ENCODE data around the gene NFIL3.

The NFIL3 gene

DNA sequence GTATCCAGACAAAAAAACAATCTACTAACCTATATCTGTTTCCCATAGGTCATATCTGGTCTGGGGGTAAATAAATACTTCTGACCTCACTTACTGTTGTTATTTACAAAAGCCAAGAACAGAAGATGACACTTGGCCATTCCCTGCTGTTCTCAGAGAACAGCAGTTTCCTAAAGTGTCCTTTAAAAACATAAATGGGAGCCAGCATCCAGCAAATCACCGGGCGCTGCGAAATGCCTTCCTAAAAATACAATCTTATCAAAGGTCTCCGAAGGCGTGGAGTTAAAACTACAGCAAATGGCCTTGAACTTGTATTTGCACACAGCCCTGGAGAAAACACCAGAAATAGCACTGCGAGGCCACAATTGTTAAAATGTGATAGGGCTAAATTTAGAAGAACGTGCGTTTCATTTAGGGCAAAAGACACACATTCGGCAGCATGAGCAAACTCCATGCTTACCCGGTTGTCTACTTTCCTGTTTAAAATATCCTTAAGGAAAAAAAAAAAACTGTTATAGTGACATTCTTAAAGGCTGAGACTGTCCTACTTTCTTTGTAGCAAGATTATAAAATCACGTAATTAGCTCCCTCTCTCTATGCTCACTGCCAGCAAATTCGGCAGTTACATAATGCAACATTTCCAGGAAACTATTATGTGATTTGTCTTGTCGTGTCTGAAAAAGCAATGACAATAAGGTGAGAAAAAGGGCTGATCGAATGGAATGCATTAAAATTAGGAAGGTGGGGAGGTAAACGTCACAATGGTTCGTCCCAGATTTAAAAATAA, 1.5 kb downstream of the NFIL3 start:
- peak in 1 of 3 donors; percentile 22 for DNase-seq

DNA sequence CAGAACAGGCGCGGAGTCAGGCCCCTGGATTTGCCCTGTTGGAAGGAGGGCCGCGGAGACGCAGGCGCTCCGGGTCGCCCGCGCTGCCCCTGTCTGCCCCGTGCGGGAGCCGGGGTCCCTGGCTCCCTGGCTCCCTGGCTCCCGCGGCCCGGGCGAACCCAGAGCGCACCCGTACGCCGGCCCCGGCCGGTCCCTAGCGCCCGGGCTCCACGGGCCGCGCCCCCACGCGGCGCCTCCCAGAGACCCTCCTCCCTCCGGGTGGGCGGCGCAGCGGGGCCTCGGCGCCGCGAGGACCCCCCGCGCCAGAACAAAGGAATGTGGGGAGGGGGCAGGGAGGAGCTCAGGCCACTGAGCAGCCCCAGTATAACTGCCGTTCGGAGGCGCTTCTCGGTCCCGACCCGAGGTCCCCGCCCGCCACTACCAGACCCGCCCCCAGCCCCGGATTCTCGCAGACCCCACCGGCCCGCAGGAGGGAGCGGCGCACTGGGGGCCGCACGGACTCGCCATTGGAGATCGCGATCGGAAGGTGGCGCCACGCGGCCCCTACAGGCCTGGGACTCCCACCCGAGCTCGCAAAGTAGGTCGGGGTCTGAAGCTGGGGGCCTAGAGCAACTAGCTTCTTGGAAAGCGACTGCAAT, 2.4 kb downstream of the NFIL3 start:
- peak; percentile 53 to 74 (median 53) for DNase-seq

DNA sequence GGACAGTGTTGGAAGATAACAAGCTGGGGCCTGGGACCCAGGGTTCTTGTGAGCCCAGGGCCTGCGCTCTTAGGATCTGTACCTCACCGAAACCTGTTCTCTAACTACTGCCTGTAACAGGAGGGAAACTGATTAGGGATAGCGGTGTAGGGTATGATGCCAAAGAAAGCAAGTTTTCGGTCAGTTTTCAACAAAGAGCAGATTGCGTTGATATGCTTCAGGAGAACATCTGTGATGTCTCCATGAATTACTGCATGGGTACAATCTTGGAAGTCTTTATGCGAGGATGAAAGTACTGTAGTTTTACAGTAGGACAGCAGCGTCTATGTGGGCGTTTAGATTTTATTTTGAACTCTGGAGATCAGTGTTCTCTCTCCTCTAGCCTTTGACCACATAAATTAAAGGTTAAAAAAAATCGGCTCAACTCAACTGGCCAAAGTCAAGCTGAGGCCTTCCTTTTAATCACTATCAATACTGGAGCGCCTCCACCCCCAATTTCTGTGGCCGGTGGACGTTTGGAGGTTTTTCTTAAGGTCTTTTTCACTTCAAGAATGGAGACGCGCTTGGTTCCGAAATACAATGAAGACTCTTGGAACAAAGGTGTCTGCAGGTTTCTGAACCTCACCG, 3.0 kb downstream of the NFIL3 start:
- peak in 2 of 3 donors; percentile 29 to 31 for DNase-seq

DNA sequence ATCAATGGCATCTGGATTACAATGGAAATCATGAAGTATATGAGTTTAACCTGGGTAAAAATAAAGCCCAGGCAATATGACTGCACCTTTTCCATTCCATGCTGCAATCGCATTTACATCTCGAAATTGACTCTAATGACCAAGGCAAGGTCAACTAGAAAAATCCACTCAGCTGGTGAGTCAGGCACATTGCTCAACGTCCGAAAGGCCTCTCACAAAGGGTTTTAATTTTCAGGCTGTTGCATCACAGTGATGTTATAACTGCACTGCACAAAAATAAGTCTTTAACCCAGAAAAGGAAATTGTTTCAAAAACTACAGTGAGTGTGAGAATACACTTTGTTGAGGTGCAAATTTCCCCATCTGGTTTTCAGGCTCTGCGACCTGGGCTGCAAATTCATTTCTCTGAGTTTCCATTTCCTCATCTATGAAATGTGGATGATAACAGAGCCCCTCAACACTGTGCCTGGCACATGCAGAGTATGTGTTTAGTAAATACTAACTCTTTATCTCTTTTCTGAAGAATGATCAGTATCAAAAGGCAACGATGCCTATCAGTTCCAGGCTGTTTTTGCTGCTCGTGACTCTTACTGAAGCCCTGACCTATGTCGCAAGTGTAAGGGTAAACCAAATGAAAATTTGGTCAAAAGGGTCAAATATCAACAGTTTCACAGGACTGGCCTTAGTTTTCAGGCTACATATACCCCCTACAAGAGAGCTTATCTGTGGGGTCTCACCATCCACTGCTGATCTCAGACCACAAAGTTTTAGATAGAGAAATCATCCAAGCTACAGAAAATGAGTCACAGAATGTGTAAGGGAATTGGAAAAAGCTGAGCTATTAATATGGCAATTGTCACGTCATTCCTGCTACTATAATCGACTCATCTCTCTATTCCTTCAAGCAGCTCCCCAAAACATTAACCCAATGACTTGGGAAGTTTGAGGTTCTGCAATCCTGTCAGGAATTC, 4.1 kb downstream of the NFIL3 start:
- peak; percentile 92 to 99 (median 99) for DNase-seq

DNA sequence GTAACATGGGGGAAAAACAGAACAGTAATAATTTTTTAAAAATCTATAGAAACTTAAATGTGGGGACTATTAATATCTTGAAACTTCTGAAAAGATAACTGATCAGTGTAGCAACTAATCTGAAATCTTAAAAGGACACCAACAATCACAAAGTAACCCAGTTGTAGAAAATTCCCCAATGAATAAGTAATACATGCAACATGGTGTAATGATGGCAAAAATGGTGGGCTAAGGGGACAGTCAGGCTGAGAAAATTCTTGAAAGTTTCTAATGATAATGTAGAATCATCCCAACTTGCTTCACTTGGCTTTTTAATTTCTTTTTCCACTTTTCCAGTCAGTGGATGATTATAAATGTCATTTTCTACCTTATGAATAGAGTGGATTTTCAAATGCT, 5.4 kb downstream of the NFIL3 start:
- DNase-seq = peak; percentile 44 to 76 (median 70)

DNA sequence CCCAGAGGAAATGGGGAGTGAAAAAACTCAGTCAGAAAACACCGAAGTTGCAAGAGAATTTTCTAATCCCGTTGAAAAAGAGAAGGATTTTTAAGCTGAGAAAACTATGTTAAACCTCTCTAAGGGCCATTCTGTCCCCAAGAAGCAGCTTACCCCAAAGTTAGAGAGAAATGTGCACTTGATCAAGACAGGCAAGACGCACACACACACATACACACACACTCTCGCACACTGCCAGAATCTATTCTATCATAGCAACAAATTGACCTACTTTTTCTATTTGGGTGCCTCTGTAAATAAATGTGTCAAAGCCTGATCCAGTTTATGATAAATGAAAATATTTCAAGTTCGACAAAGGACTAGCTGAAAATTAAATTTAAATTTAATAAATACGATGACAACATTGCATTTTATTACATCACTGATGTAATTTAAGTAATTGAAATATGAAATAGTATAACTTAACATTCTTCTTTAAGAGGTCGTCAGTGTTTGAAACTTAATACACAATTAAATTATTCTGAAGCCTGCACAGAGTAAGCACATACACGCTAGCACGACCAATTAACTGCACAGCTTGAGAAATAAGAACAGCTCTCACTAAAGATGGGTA, 5.9 kb downstream of the NFIL3 start:
- peak in 1 of 3 donors; percentile 11 for DNase-seq

DNA sequence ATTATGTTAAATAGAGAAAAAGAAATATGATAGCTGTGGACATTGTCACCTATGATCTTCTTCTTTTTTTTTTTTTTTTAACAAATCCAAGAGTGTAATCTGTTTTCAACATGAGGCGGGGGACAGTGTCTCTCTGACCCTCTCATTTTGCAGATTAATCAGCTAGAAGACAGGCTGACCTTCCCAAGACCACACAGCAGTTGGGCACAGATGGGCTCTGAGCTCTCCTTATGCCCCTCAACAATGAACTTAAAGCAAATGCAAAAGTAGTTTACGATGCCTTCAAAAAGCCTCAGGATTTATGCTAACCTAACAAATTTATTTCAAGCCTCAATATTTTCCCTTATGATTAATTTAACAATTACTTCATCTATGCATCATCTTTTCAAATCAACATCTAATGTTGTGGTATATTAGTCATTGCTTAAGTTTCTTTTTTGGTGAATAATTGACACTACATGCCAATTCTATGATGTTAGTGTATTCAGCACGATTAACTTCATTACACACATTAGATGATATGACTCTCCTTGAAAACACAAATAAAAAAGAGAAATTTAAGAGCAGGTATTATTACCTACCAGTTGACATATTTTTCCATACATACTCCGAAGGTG, 7.4 kb downstream of the NFIL3 start:
- peak; percentile 31 to 90 (median 87) for DNase-seq

DNA sequence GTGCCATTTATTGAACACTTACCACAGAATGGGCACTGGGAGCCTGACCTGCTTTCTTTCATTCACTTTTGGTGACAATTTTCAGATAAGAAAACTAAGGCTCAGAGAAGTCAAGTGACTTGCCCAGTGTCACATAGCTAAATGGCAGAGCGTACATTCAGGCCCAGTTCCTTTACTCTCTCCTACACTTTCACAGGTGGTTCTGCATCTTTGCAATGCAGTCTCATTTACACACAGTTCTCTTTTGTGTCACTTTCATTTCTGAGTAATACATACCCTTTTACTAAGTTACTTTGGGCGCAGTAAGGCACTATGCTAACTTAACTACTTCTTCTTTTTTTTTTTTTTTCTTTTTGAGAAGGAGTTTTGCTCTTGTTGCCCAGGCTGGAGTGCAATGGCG, 8.3 kb downstream of the NFIL3 start:
- DNase-seq = peak; percentile 46 to 88 (median 78)

DNA sequence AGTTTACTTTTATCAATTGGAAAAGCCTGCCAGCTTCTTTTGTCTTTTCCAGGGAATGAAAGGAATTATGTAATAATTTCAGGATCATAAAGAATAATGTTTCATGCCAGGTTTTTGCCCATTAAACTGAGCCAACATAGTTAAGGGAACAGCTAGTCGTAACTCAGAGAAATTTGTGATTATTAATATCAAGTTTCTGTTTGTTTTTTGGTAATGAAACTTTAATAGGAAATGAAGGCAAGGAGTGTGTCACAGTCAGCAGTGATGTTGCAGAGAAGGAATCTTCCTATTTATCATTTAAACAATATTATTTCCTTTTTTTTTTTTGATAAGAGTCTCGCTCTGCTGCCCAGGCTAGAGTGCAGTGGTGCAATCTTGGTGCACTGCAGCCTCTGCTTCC, 10.7 kb downstream of the NFIL3 start:
- DNase-seq = peak in 2 of 3 donors; percentile 56 to 62

DNA sequence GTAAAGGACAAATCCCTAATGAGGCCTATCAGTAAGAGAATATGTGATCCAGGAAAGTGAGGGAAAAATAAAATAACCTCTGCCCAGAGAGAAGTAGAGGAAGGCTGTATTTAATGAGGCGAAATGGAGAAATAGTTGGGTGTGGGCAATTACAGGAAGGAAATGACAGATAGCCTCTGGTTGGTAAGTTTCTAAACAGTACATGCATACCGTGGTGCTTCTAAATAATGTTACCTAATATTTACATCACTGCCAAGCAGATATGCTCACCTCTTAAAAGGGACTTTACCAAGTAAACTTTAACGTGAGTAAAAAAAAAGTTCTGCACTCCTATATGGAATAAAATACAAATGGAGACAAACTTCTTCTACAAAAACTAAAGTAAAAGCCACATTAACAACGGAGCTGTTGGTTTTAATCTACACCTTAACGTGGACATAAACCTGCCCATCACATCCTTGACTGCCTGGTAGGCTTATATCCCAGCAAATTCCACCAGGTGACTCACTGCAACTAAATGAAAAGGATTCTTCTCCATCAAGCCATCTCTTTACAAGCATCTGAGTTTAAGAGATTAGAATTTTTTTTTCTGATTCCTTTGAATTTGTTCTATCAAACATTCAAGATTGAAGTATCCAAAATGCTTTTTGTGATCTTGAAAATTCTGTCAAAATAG, 12.4 kb downstream of the NFIL3 start:
- DNase-seq = peak; percentile 59 to 85 (median 82)

DNA sequence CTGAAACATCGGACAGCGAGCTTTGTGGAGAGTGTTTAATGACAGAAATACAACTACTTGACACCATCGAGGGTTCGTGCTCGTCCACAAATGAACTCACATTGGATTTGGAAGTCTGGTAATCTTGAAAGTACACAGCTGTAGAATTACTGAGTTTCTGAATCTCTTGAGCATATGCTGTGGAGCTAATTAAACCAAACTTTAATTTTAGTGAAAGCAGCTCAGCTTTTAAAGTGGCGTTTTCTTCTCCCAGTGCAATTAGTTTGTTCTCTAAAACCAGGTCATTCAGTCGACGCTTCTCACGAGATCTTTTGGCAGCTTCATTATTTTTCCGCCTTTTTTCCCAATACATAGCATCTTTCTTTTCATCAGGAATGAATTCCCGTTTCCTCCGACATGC, 13.5 kb downstream of the NFIL3 start:
- DNase-seq = no peak

DNA sequence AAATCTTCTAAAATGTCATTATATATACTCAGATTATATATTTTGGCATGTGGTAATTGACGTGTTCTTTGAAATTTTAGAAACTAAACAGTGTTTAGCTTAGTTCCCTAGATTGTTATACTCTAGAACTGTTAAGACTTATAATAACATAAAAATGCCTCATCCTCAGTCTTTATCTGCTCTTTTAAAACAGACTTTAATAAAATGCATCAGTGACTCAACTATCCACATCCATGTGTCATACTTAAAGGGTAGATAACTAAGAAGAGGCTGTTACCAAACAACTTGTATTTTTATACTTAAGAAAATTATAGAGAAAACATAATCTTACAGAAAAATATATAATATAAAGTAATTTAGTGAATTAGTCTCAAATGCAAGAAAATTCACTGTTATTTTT, 15.2 kb downstream of the NFIL3 start:
- peak in 2 of 3 donors; percentile 40 to 48 for DNase-seq

DNA sequence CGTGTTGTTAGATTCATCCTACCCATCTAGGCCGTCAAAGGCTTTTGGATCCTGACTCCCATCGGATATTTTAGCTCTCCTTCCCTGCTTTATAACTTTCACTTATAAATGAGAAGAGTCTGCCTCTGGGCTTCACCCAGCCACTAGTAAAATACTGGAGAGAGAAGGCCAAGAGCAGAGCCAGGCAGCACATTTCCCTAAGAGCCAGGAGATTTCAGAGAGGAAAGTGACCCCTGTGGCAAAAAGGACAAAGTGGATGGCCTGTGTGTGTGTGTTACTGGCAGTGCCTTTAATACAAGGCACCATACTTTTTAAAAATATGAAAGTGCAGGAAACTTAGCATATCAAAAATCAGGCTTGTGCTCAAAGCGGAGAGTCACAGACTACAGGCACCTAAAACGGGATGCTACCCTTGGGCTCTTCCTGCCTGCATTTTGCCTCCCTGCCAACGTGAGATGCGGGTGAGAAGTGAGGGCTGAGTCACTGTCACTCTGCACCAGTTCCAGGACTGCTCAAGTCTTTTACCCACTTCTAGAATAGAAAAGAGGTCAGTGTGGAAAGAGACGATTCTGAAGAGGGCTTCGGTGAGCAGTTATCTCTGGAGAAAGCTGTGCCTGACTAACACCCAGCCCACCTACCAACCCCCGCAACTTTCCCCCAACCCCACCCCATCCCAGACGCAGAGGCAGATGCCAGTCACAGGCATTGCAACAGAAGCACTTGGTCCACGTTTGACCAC, 15.9 kb downstream of the NFIL3 start:
- peak; percentile 37 to 59 (median 43) for DNase-seq

DNA sequence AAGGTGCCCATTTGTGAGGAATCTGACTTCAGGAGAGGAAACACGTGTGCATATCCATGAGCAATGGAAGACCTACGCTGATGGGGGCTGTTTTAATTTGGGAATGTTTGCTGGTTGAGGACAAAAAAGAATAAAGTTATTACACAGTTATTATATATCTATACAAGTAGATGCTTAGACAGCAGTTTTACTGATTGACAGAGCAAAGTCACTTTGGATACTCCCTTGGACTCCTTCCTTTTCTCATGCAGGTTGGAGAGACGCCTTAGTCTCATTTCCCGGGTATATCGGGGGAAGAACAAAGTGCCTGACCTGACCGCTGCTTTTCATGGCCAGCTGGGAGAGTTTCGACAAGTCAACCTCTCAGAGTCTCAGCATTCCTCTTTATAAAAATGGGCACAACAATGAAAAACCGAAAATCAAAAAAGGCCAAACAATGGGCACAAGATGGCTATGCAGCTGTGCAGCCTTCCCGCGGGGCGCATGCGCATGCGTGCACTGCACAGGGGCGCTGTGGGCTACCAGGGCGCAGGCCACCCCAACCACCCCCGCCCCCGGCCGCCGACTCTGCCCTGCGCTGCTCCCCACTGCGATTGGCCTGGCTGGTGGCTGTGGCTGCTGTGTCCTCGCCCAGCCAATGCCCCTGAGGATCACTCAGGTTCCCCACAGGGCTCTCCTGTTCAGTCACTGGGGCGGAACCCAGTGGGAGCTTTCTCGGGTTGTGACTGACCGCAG, 18.1 kb downstream of the NFIL3 start:
- peak in 1 of 3 donors; percentile 22 for DNase-seq

DNA sequence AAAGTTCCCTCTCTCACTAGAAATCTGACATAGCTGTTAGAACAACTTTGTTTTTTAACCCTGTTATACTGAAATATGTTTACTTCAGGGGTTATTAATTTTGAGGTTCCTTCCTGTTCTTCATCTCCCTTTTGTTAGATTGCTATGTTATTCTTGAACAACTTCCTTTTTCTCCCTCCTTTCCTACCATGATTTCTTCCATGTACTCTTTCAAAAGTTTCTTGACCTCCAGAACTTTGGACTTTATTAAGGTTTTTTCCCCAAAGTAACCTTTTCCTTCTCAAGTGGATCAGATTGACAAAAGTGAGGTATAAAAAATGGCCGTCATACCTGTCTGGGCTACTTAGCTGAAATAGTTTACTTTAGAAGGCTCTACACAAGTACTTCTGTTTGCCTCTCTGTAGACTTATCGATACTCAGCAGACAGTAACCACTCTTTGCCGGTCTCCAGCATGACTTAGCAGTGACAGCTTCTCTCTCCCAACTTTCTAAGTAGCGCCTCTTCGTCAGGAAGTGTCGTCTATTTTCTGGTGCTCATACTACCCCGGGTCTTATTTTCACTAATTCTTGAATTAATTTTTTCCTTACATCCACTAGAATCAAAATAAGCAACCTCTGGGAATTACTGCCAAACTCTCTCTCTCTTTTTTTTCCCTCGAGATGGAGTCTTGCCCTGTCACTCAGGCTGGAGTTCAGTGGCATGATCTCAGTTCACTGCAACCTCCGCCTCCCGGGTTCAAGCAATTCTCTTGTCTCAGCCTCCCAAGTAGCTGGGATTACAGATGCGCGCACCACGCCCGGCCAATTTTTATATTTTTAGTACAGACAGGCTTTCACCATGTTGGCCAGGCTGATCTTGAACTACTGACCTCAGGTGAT, 19.7 kb downstream of the NFIL3 start:
- DNase-seq = peak in 1 of 3 donors; percentile 34

DNA sequence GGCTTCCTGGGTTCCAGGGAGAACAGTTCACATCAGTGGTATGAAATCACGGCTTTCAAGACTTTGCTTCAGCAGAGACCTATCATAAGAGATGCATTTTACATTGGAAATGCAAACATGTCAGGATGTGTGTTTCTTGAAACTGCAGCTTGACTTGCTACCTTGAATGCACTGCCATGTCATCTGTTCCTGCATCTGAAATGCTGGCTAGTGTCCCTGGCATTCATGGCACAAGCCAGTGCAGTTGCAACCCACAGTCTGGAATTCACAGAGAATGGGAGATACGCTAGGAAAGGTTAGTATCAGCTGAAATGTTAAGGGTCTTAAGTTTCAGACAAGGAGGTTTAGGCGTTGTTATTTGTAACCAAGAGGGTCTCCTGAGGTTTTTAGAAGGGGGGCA, 24.7 kb downstream of the NFIL3 start:
- DNase-seq = no peak

DNA sequence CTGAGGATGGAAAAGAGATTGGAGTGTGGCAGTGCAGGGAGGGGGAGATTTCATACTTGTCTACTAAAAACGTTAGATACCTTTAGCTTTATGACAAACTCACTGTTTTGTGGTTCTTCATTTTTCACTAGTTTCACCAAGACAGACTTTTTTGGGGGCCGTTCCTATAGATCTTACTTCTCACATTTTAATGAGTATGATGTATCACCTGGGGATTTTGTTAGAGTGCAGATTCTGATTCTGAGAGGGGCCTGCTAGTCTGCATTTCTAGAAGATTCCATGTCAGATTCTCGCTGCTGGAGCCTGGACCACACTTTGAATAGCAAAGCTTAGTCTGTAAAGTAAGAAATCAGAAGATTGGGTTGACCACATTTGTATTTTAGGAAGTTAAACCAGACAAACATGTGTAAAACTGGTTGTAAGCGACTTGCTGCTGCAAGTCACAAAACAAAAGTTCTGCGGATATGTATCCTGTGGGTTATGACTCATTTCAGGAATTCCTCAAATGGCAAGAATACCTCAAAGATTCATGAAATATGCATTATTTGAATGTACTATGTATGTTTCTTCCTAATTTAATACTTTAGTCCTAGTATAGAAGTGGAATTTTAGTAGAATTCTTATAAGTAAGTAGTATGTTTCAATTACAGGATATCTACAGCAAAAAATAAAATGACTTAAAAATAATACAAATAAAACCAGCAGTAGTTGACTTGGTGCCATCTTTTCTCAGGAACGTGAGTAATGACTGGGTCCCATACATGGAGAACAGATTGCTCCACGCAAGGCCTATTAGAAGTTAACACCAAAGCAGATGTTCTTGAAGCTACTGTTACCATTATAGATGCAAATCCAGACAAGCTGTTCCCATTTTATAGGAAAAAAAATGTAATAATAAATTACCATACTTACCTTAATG, 27.8 kb downstream of the NFIL3 start:
- peak; percentile 60 to 85 (median 84) for DNase-seq
